GM12878 (cell line): Measurements from ENCODE around the gene ESRRB. TPM values are rescaled to one million over a fixed set of nuclear protein-coding genes. Genes with fewer than 3 reads are reported as not detected.

ENCODE experiments used
- ATAC-seq: fragments of 200-7000 bp; cut with Tn5 transposase; 3 replicates; pipeline ENCODE4 v1.9.1; 2020; ENCODE audit warnings: mild to moderate bottlenecking, moderate library complexity
- BruUV-seq: library from RNA; stranded (reverse); fragments of 400-500 nt; replicated peaks from 2 replicates; lab custom pipeline; 2021; lab: Mats Ljungman, UMichigan
- CTCF ChIA-PET: fragments of 300-600 bp; sonication (Branson Sonifier 250); formaldehyde crosslinking; extraction: SDS; loops from one replicate; lab custom pipeline; 2021; ENCODE audit warnings: inconsistent platforms; lab: Yijun Ruan, JAX
- POLR2A ChIA-PET: fragments of 350-600 bp; formaldehyde crosslinking; extraction: SDS; loops from one replicate; lab custom pipeline; 2021; ENCODE audit warnings: inconsistent platforms; lab: Charles Lee
- RAD21 ChIA-PET: fragments of 300-600 bp; sonication (Branson Sonifier 250); formaldehyde crosslinking; loops from one replicate; lab custom pipeline; 2023; ENCODE audit warnings: antibody characterized with exemption; ENCODE audit not compliant: unreplicated experiment; lab: Charles Lee
- SMC1A ChIA-PET: fragments of 300-600 bp; sonication (Branson Sonifier 250); formaldehyde crosslinking; loops from one replicate; lab custom pipeline; 2023; ENCODE audit not compliant: unreplicated experiment, uncharacterized antibody; lab: Charles Lee
- DNase-seq: peaks from one replicate; pipeline ENCODE4 v3.0.0-alpha.2; 2011; ENCODE audit warnings: low read depth, low spot score
- FAIRE-seq: peaks from 3 replicates; lab custom pipeline; 2011; peaks lifted over from hg19 to GRCh38; lab: Jason Lieb, UNC
- H2AFZ ChIP-seq: 2 replicates; pipeline ENCODE4 v1.6.0; 2011; ENCODE audit warnings: low read depth, low read length, control low read depth; ENCODE audit not compliant: control insufficient read depth
- H3K27ac ChIP-seq: 2 replicates; pipeline ENCODE4 v1.5.1; 2011; ENCODE audit warnings: control low read depth; ENCODE audit not compliant: control insufficient read depth, insufficient read depth
- H3K27me3 ChIP-seq, 2 experiments: replicated peaks in 1 of 2; 2 replicates each; pipeline versions ENCODE4 v1.6.0 to v1.6.1; 2011; ENCODE audit warnings: low read length in 1 of 2; ENCODE audit not compliant: control insufficient read depth in 2 of 2, insufficient read depth in 2 of 2
- H3K36me3 ChIP-seq, 2 experiments: 2 replicates each; pipeline ENCODE4 v1.5.1; 2011; ENCODE audit warnings: low read length in 1 of 2; ENCODE audit not compliant: control insufficient read depth in 2 of 2, insufficient read depth in 2 of 2
- H3K4me1 ChIP-seq: 2 replicates; pipeline ENCODE4 v1.6.1; 2011; ENCODE audit warnings: mild to moderate bottlenecking, low read length, moderate library complexity, mixed read lengths; ENCODE audit not compliant: control insufficient read depth, insufficient read depth
- H3K4me2 ChIP-seq: 2 replicates; pipeline ENCODE4 v1.6.0; 2011; ENCODE audit warnings: control low read depth; ENCODE audit not compliant: control insufficient read depth, insufficient read depth
- H3K4me3 ChIP-seq: fragments of 200-600 bp; sonication (generic); 2 replicates; pipeline ENCODE4 v1.5.1; 2016
- H3K79me2 ChIP-seq: 2 replicates; pipeline ENCODE4 v1.6.0; 2011; ENCODE audit warnings: low read length; ENCODE audit not compliant: control insufficient read depth, insufficient read depth
- H3K9ac ChIP-seq: 2 replicates; pipeline ENCODE4 v1.8.0; 2011; ENCODE audit warnings: low read length, control low read depth, mixed read lengths; ENCODE audit not compliant: control insufficient read depth, insufficient read depth
- H3K9me3 ChIP-seq: replicated peaks from 3 replicates; pipeline ENCODE4 v1.5.1; 2011; ENCODE audit warnings: mild to moderate bottlenecking, low read length; ENCODE audit not compliant: control insufficient read depth, insufficient read depth
- H4K20me1 ChIP-seq: 2 replicates; pipeline ENCODE4 v1.6.0; 2011; ENCODE audit not compliant: control insufficient read depth, insufficient read depth
- ATF2 ChIP-seq: IDR thresholded peaks from 2 replicates; pipeline ENCODE4 v1.6.1; 2012; ENCODE audit warnings: low read length, inconsistent platforms
- CEBPZ ChIP-seq: fragments of 150-350 bp; IDR thresholded peaks from 2 replicates; pipeline ENCODE4 v1.6.1; 2016; ENCODE audit warnings: low read depth, low read length
- LARP7 ChIP-seq: fragments of 450-650 bp; IDR thresholded peaks from 2 replicates; pipeline ENCODE4 v1.6.1; 2017; ENCODE audit warnings: mild to moderate bottlenecking
- MYC ChIP-seq: IDR thresholded peaks from 2 replicates; pipeline ENCODE4 v1.6.1; 2011; ENCODE audit warnings: mild to moderate bottlenecking, low read length, moderate library complexity, inconsistent platforms; ENCODE audit not compliant: insufficient read depth, insufficient replicate concordance, insufficient read length, severe bottlenecking
- RAD51 ChIP-seq: fragments of 450-650 bp; IDR thresholded peaks from 2 replicates; pipeline ENCODE4 v1.6.1; 2016; ENCODE audit warnings: moderate library complexity, mild to moderate bottlenecking, inconsistent platforms
- SMARCA5 ChIP-seq: fragments of 450-650 bp; IDR thresholded peaks from 2 replicates; pipeline ENCODE4 v1.6.1; 2017; ENCODE audit warnings: mild to moderate bottlenecking
- SREBF1 ChIP-seq: IDR thresholded peaks from 2 replicates; pipeline ENCODE4 v1.6.1; 2012; ENCODE audit warnings: mild to moderate bottlenecking, low read length
- SUPT20H ChIP-seq: IDR thresholded peaks from 2 replicates; pipeline ENCODE4 v1.6.1; 2011; ENCODE audit warnings: low read depth, mild to moderate bottlenecking, low read length, moderate library complexity, borderline replicate concordance; ENCODE audit not compliant: control insufficient read depth
- ZNF24 ChIP-seq: fragments of 450-650 bp; IDR thresholded peaks from 2 replicates; pipeline ENCODE4 v1.6.1; 2017; ENCODE audit warnings: antibody characterized with exemption, mild to moderate bottlenecking
- WGBS: methylation state at CpG from one replicate; pipeline ENCODE4 v1.1.6; 2016; ENCODE audit warnings: low lambda C conversion rate; ENCODE audit not compliant: insufficient replicate concordance, insufficient coverage; ENCODE audit errors: missing lambda C conversion rate; 5-methylcytosine and 5-hydroxymethylcytosine counted together
- in situ Hi-C: fragments of 300-500 bp; cut with MboI; formaldehyde crosslinking; loops from 9 replicates; pipeline ENCODE4 v1.14.3; 2018; ENCODE audit warnings: mixed read lengths
- intact Hi-C: fragments of 100-400 bp; cut with micrococcal nuclease; formaldehyde crosslinking; loops from one replicate; pipeline ENCODE4 v1.14.2; 2022; ENCODE audit not compliant: unreplicated experiment
- polyA plus RNA-seq, 11 experiments: library from polyadenylated mRNA; depleted of rRNA in 4 of 11; unstranded in 6 of 11; stranded (reverse) in 5 of 11; fragments of >200 nt; fragmentation: Nextera tagmentation in 4 of 11; fragmentation: Illumina TruSeq in 1 of 11; extraction: Ambion mirVana in 4 of 11; extraction: Trizol in 1 of 11; gene quantifications; 1 replicate in 1 of 11; 2 replicates in 10 of 11; pipeline versions ENCODE4 v1.2.1 to v1.2.3, GENCODE V29; 2011 to 2016; ENCODE audit warnings: inconsistent platforms in 2 of 11, missing spikeins in 2 of 11, low read depth in 1 of 11
- total RNA-seq, 4 experiments: library from RNA; depleted of rRNA in 3 of 4; stranded (reverse); fragments of >200 nt in 3 of 4; fragmentation: Illumina TruSeq in 1 of 4; extraction: Trizol in 1 of 4; gene quantifications; 2 replicates each; pipeline versions ENCODE4 v1.2.1 to v1.2.3, GENCODE V29; 2013 to 2021

Gene ESRRB
- total and polyA plus RNA-seq, 10 of the 15 experiments (the other 5 are each of a cell fraction or from before 2014, with no cell fraction given), result 0.03 to 0.73 (median 0.11) TPM; not detected in 6

- no peaks in the 10 kb centered on the region for H4K20me1 ChIP-seq
- no peak overlapping the region for H3K9ac ChIP-seq
- 23% methylated on average over 5 of the region's 5 CpGs for WGBS
- TF ChIP-seq ATF2 (no peak), SMARCA5 (no peak), LARP7 (no peak), SREBF1 (no peak), MYC (no peak), RAD51 (no peak), SUPT20H (no peak), ZNF24 (no peak), CEBPZ (no peak)
- TF ChIP-seq, all 136 proteins: peak for 0
- no peaks in the 10 kb centered on the region for H3K4me1 ChIP-seq
- ATAC-seq, result no peak
- intact Hi-C loops (no loop called here), in situ Hi-C loops (no loop called here)
- FAIRE-seq, result no peak
- ChIA-PET RAD21 (no interaction called here), SMC1A (no interaction called here), CTCF (interaction anchor here (1.2 kb wide), 1 partner anchor 25 kb away, joined by 3 read pairs; no protein-coding TSS in a partner anchor), POLR2A (no interaction called here)
- BruUV-seq, result no TSS peak
- peaks cover 5 to 7% of the 10 kb centered on the region in 2 experiments; a peak in 3 of 4 replicates for H3K27me3 ChIP-seq
- no peak overlapping the region for H3K27ac ChIP-seq
- H3K36me3 ChIP-seq, result no peaks in the 10 kb centered on the region
- no peak overlapping the region for H3K4me2 ChIP-seq
- H3K79me2 ChIP-seq, result no peaks in the 10 kb centered on the region
- DNase-seq, result no peak
- no peak overlapping the region for H3K4me3 ChIP-seq
- H3K9me3 ChIP-seq, result no peaks in the 10 kb centered on the region
- H2AFZ ChIP-seq, result no peak overlapping the region
Measured at GRCh38 chr14:76412501-76412900, 36.6 kb downstream of the ESRRB start.
